Neural progenitor cell (in vitro differentiated cells): ENCODE data around the gene HMX1. TPM values are rescaled to one million over a fixed set of nuclear protein-coding genes. Genes with fewer than 3 reads are reported as not detected.

Source experiments
- DNase-seq: peaks from one replicate; pipeline ENCODE4 v3.0.0-alpha.2; 2016; ENCODE audit warnings: low spot score
- H2AFZ ChIP-seq: fragments of 200-600 bp; sonication (generic); replicated peaks from 2 replicates; pipeline ENCODE4 v1.6.1; 2016; ENCODE audit warnings: antibody characterized with exemption
- H3F3A ChIP-seq: fragments of 200-600 bp; sonication (generic); 2 replicates; pipeline ENCODE4 v1.6.1; 2016; ENCODE audit warnings: antibody characterized with exemption, low read depth
- H3K27ac ChIP-seq: fragments of 200-600 bp; sonication (generic); 2 replicates; pipeline ENCODE4 v1.5.1; 2016; ENCODE audit warnings: mild to moderate bottlenecking
- H3K27me3 ChIP-seq: fragments of 200-600 bp; sonication (generic); 2 replicates; pipeline ENCODE4 v1.6.1; 2016; ENCODE audit warnings: mild to moderate bottlenecking, moderate library complexity
- H3K36me3 ChIP-seq: fragments of 200-600 bp; sonication (generic); 2 replicates; pipeline ENCODE4 v1.5.1; 2016
- H3K4me1 ChIP-seq: fragments of 200-600 bp; sonication (generic); 2 replicates; pipeline ENCODE4 v1.6.1; 2016; ENCODE audit warnings: mixed run types
- H3K4me2 ChIP-seq: fragments of 200-600 bp; sonication (generic); 2 replicates; pipeline ENCODE4 v1.6.1; 2016
- H3K4me3 ChIP-seq: fragments of 200-600 bp; sonication (generic); 2 replicates; pipeline ENCODE4 v1.5.1; 2016
- H3K79me2 ChIP-seq: fragments of 200-600 bp; sonication (generic); 2 replicates; pipeline ENCODE4 v1.6.1; 2016; ENCODE audit warnings: low read depth
- H3K9ac ChIP-seq: fragments of 200-600 bp; sonication (generic); 2 replicates; pipeline ENCODE4 v1.6.1; 2016
- H3K9me3 ChIP-seq: fragments of 200-600 bp; sonication (generic); 2 replicates; pipeline ENCODE4 v1.5.1; 2016; ENCODE audit warnings: low read depth
- H4K20me1 ChIP-seq: fragments of 200-600 bp; sonication (generic); 2 replicates; pipeline ENCODE4 v1.6.1; 2016; ENCODE audit warnings: low read depth
- H3K27ac Mint-ChIP-seq: 3 replicates; pipeline ENCODE4 v1.8.0; 2021; ENCODE audit warnings: mixed read lengths
- H3K27me3 Mint-ChIP-seq: 2 replicates; pipeline ENCODE4 v1.8.0; 2022; ENCODE audit warnings: low read depth, mild to moderate bottlenecking, inconsistent platforms, moderate library complexity, mixed read lengths; ENCODE audit not compliant: insufficient read depth
- H3K36me3 Mint-ChIP-seq: 3 replicates; pipeline ENCODE4 v1.8.0; 2021; ENCODE audit warnings: mixed read lengths
- H3K4me1 Mint-ChIP-seq: 3 replicates; pipeline ENCODE4 v1.8.0; 2021; ENCODE audit warnings: mixed read lengths
- H3K4me3 Mint-ChIP-seq: 3 replicates; pipeline ENCODE4 v1.8.0; 2021; ENCODE audit warnings: mild to moderate bottlenecking, moderate library complexity, mixed read lengths
- H3K9me3 Mint-ChIP-seq: 3 replicates; pipeline ENCODE4 v1.8.0; 2020; ENCODE audit warnings: mixed read lengths
- EZH2 ChIP-seq: fragments of 200-600 bp; sonication (generic); IDR thresholded peaks from 2 replicates; pipeline ENCODE4 v1.6.1; 2017; ENCODE audit warnings: antibody characterized with exemption, mild to moderate bottlenecking, moderate library complexity
- EZH2phosphoT487 ChIP-seq: fragments of 200-600 bp; sonication (generic); IDR thresholded peaks from 2 replicates; pipeline ENCODE4 v1.6.1; 2017; ENCODE audit warnings: antibody characterized with exemption
- total RNA-seq: library from RNA; depleted of rRNA; stranded (reverse); fragments of >200 nt; gene quantifications from 2 replicates; pipeline ENCODE4 v1.2.3, GENCODE V29; 2015; ENCODE audit warnings: low replicate concordance
- TF ChIP-seq, protein P1 (sequence below): fragments of 200-600 bp; sonication (generic); IDR thresholded peaks from 2 replicates; pipeline ENCODE4 v1.5.1; 2017; ENCODE audit warnings: antibody characterized with exemption, mild to moderate bottlenecking

Gene HMX1
- total RNA-seq, 1 donor from 2014 or later = not detected

DNA sequence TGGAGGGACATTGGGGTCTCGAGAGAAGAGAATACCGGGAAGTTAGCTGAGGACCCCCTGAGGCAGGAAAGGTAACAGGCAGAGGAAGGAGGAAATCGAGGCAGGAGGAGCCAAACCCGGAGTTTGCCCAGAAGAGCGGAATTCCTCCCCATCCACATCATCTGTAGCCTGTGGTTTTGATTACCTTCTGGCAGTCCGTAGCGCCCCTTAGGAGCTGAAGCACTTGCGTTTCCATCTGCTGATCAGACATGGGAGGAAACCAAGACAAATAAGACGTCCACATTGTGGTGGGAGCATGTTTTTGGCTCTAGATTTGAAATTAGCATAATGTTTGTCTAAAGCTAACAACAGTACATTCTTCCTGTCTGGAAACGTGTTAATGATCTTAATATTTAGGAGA is 26.8 kb upstream of the HMX1 start:
- Histone ChIP-seq H3K4me3 (no peak overlapping the region), H3K4me2 (no peak overlapping the region), H3K36me3 (no peaks in the 10 kb centered on the region), H2AFZ (no peak overlapping the region), H3K9ac (no peak overlapping the region), H3K79me2 (no peaks in the 10 kb centered on the region), H3K27ac (no peak overlapping the region), H3K27me3 (peaks cover 80% of the 10 kb centered on the region), H3K9me3 (no peaks in the 10 kb centered on the region), H3F3A (no peaks in the 10 kb centered on the region), H4K20me1 (peaks cover 32% of the 10 kb centered on the region), H3K4me1 (peaks cover 8% of the 10 kb centered on the region)
- peaks cover 23% of the 10 kb centered on the region for H3K9me3 Mint-ChIP-seq
- peaks cover 6% of the 10 kb centered on the region for H3K4me1 Mint-ChIP-seq
- peaks cover 29% of the 10 kb centered on the region for H3K27me3 Mint-ChIP-seq
- DNase-seq = no peak
- no peak overlapping the region for H3K27ac Mint-ChIP-seq
- H3K36me3 Mint-ChIP-seq = no peaks in the 10 kb centered on the region
- H3K4me3 Mint-ChIP-seq = no peak overlapping the region
- TF ChIP-seq EZH2 = no peak
- TF ChIP-seq, protein P1, sequence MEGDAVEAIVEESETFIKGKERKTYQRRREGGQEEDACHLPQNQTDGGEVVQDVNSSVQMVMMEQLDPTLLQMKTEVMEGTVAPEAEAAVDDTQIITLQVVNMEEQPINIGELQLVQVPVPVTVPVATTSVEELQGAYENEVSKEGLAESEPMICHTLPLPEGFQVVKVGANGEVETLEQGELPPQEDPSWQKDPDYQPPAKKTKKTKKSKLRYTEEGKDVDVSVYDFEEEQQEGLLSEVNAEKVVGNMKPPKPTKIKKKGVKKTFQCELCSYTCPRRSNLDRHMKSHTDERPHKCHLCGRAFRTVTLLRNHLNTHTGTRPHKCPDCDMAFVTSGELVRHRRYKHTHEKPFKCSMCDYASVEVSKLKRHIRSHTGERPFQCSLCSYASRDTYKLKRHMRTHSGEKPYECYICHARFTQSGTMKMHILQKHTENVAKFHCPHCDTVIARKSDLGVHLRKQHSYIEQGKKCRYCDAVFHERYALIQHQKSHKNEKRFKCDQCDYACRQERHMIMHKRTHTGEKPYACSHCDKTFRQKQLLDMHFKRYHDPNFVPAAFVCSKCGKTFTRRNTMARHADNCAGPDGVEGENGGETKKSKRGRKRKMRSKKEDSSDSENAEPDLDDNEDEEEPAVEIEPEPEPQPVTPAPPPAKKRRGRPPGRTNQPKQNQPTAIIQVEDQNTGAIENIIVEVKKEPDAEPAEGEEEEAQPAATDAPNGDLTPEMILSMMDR = no peak
- no peak for TF ChIP-seq EZH2phosphoT487

DNA sequence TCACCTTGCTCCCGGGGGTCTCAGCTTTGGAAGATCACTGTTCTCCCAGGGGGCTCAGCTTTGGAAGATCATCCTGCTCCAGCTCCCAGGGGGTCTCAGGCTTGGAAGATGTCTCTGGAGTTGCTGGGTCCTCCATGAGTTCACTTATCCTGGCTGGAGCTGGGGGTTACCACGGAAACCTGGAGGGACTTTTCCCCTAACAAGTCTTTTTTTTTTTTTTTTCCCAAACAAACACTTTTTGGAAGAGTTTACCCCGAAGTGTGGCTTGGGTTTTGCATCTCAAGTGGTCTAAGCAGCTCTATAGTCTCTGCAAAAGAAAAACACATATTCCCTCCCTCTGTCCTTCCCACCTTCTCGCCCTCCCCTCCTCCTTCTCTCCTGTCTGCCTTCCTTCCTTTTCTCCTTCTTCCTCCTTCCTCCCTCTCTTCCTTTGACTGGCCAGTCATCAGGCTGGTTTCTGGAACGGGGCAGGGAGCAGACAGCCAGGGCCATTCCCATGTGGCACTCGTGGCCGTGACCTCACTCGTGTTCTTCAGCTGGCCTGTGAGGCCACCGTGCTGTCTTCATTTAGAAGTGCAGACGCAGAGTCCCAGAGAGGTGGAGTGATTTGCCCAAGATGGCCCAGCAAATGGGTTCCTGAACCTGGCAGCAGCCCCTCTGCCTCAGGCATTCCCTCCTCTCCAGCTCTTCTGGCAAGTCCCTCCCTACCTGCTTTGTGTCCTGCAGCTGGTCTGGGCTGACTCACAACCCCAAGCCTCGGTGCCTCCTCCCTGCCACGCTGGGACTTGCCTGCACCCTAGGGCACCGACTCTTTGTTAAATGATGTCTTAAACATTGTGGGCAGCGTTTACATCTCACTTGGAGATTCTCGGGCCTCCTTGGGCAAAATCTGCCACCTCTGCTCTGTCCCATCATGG is 25.9 kb upstream of the HMX1 start:
- Histone ChIP-seq H3K36me3 (no peaks in the 10 kb centered on the region), H2AFZ (no peak overlapping the region), H3K79me2 (no peaks in the 10 kb centered on the region), H3K27ac (no peak overlapping the region), H4K20me1 (peaks cover 40% of the 10 kb centered on the region), H3K4me2 (no peak overlapping the region), H3K4me1 (peaks cover 8% of the 10 kb centered on the region), H3F3A (no peaks in the 10 kb centered on the region), H3K9me3 (no peaks in the 10 kb centered on the region), H3K9ac (no peak overlapping the region), H3K4me3 (no peak overlapping the region), H3K27me3 (peaks cover 84% of the 10 kb centered on the region)
- TF ChIP-seq EZH2 (no peak), EZH2phosphoT487 (no peak)
- TF ChIP-seq, protein P1 = no peak
- no peaks in the 10 kb centered on the region for H3K36me3 Mint-ChIP-seq
- H3K4me3 Mint-ChIP-seq = no peak overlapping the region
- H3K9me3 Mint-ChIP-seq = peaks cover 16% of the 10 kb centered on the region
- H3K27me3 Mint-ChIP-seq = peaks cover 35% of the 10 kb centered on the region
- H3K27ac Mint-ChIP-seq = no peak overlapping the region
- DNase-seq = no peak
- H3K4me1 Mint-ChIP-seq = peaks cover 6% of the 10 kb centered on the region

DNA sequence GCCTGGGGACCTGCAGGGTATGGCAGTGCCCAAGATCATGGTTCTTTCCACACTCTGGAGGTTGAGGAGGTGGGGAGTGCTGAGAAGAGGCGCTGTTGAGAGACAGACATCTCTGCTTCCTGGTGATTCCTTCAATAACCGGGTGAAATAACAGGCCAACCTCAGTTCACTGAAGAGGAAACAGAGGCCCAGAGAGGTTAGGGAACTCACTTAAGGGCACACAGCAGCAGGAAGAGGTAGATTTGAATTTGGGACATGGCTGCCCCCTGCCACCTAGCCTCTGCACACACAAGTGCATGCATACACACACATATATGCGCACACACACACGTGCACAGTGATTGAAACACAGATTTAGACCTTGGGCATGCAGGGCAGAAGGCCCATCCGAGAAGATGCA is 24.9 kb upstream of the HMX1 start:
- DNase-seq = no peak
- no peak overlapping the region for H3K4me3 ChIP-seq
- Mint-ChIP-seq H3K4me1 (peaks cover 6% of the 10 kb centered on the region), H3K36me3 (no peaks in the 10 kb centered on the region), H3K4me3 (no peak overlapping the region), H3K27me3 (peaks cover 43% of the 10 kb centered on the region), H3K27ac (no peak overlapping the region), H3K9me3 (peaks cover 10% of the 10 kb centered on the region)
- H2AFZ ChIP-seq = no peak overlapping the region
- H3K4me1 ChIP-seq = peaks cover 11% of the 10 kb centered on the region
- H3K4me2 ChIP-seq = no peak overlapping the region
- no peaks in the 10 kb centered on the region for H3K9me3 ChIP-seq
- no peak overlapping the region for H3K27ac ChIP-seq
- H4K20me1 ChIP-seq = peaks cover 49% of the 10 kb centered on the region
- H3F3A ChIP-seq = no peaks in the 10 kb centered on the region
- H3K79me2 ChIP-seq = no peaks in the 10 kb centered on the region
- TF ChIP-seq EZH2 (no peak), EZH2phosphoT487 (no peak)
- TF ChIP-seq, protein P1 = no peak
- no peak overlapping the region for H3K9ac ChIP-seq
- no peaks in the 10 kb centered on the region for H3K36me3 ChIP-seq
- peaks cover 88% of the 10 kb centered on the region for H3K27me3 ChIP-seq
